DMS53 treated with DMSO at 0.1 percent for 48 hours (cell line): ENCODE data around the gene CCNT2.
"Not testable (repeated sequence)": the region's sequence is repeated elsewhere in the genome, so short reads cannot be mapped to it uniquely, and the experiment has no call there.

Source experiments
- DNase-seq: peaks from one replicate; lab custom pipeline; 2025; ENCODE audit not compliant: unreplicated experiment; lab: John Stamatoyannopoulos, UW

Gene CCNT2

GRCh38 chr2:134918526-134919340 lies at the start of gene CCNT2:
Gene CCNT2 (plus strand): TSS chr2:134918822. CDS start chr2:134918855, 33 bp downstream.
- DNase-seq: peak; percentile 70

GRCh38 chr2:134869946-134870736 lies 48.5 kb upstream of the CCNT2 start:
- DNase-seq: no peak

GRCh38 chr2:134873152-134873551 lies 45.5 kb upstream of the CCNT2 start:
- no peak for DNase-seq

- DNase-seq: no peak
Measured at GRCh38 chr2:134875309-134875708, 43.3 kb upstream of the CCNT2 start.

GRCh38 chr2:134882773-134883172 lies 35.8 kb upstream of the CCNT2 start:
- DNase-seq: no peak

GRCh38 chr2:134883552-134884293 lies 34.9 kb upstream of the CCNT2 start:
- DNase-seq: no peak

GRCh38 chr2:134884435-134884834 lies 34.2 kb upstream of the CCNT2 start:
- DNase-seq: no peak

GRCh38 chr2:134892282-134893035 lies 26.2 kb upstream of the CCNT2 start:
- no peak for DNase-seq

- DNase-seq: no peak
Measured at GRCh38 chr2:134897932-134898331, 20.7 kb upstream of the CCNT2 start.

GRCh38 chr2:134899204-134899603 lies 19.4 kb upstream of the CCNT2 start:
- no peak for DNase-seq

- no peak for DNase-seq
Measured at GRCh38 chr2:134900151-134900550, 18.5 kb upstream of the CCNT2 start.

GRCh38 chr2:134903701-134904100 lies 14.9 kb upstream of the CCNT2 start:
- not testable (repeated sequence) for DNase-seq

- DNase-seq: no peak
Measured at GRCh38 chr2:134905168-134905567, 13.5 kb upstream of the CCNT2 start.

GRCh38 chr2:134906726-134907125 lies 11.9 kb upstream of the CCNT2 start:
- DNase-seq: no peak

- DNase-seq: not testable (repeated sequence)
Measured at GRCh38 chr2:134907441-134908116, 11.0 kb upstream of the CCNT2 start.

- DNase-seq: no peak
Measured at GRCh38 chr2:134910763-134911399, 7.7 kb upstream of the CCNT2 start.

GRCh38 chr2:134911400-134911785 lies 7.2 kb upstream of the CCNT2 start:
- DNase-seq: no peak

- no peak for DNase-seq
Measured at GRCh38 chr2:134912361-134912760, 6.3 kb upstream of the CCNT2 start.

- DNase-seq: no peak
Measured at GRCh38 chr2:134917360-134917865, 1.2 kb upstream of the CCNT2 start.
